Hepatocyte (in vitro differentiated cells): ENCODE measurements around the gene TRIM48. TPM values are rescaled to one million over a fixed set of nuclear protein-coding genes. Genes with fewer than 3 reads are reported as not detected.
"Not testable (repeated sequence)": the region's sequence is repeated elsewhere in the genome, so short reads cannot be mapped to it uniquely, and the experiment has no call there.

ENCODE experiments used
- DNase-seq: peaks from one replicate; pipeline ENCODE4 v3.0.0-alpha.2; 2016; ENCODE audit warnings: low spot score
- H2AFZ ChIP-seq: fragments of 200-600 bp; sonication (generic); 2 replicates; pipeline ENCODE4 v1.6.0; 2016; ENCODE audit warnings: antibody characterized with exemption, mild to moderate bottlenecking
- H3K27ac ChIP-seq: fragments of 200-600 bp; sonication (generic); 2 replicates; pipeline ENCODE4 v1.5.1; 2016; ENCODE audit warnings: mild to moderate bottlenecking
- H3K27me3 ChIP-seq: fragments of 200-600 bp; sonication (generic); 2 replicates; pipeline ENCODE4 v1.6.1; 2016
- H3K36me3 ChIP-seq: fragments of 200-600 bp; sonication (generic); replicated peaks from 2 replicates; pipeline ENCODE4 v1.5.1; 2016; ENCODE audit warnings: low read depth; ENCODE audit not compliant: insufficient read depth
- H3K4me1 ChIP-seq: fragments of 200-600 bp; sonication (generic); 2 replicates; pipeline ENCODE4 v1.5.1; 2016; ENCODE audit warnings: mild to moderate bottlenecking, moderate library complexity; ENCODE audit not compliant: insufficient read depth
- H3K4me2 ChIP-seq: fragments of 200-600 bp; sonication (generic); 2 replicates; pipeline ENCODE4 v1.6.0; 2016
- H3K4me3 ChIP-seq: fragments of 200-600 bp; sonication (generic); 2 replicates; pipeline ENCODE4 v1.5.1; 2016; ENCODE audit warnings: mild to moderate bottlenecking
- H3K79me2 ChIP-seq: fragments of 200-600 bp; sonication (generic); 2 replicates; pipeline ENCODE4 v1.6.0; 2017; ENCODE audit warnings: mild to moderate bottlenecking
- H3K9me2 ChIP-seq: fragments of 200-600 bp; sonication (generic); replicated peaks from 2 replicates; pipeline ENCODE4 v1.6.0; 2017; ENCODE audit warnings: mild to moderate bottlenecking; ENCODE audit not compliant: insufficient read depth
- H3K9me3 ChIP-seq: fragments of 200-600 bp; sonication (generic); 2 replicates; pipeline ENCODE4 v1.5.1; 2016; ENCODE audit warnings: low read depth, mild to moderate bottlenecking
- H4K20me1 ChIP-seq: fragments of 200-600 bp; sonication (generic); 2 replicates; pipeline ENCODE4 v1.6.0; 2016; ENCODE audit warnings: mild to moderate bottlenecking; ENCODE audit not compliant: insufficient read depth, poor library complexity, severe bottlenecking
- EZH2 ChIP-seq: fragments of 200-600 bp; sonication (generic); IDR thresholded peaks from 2 replicates; pipeline ENCODE4 v1.6.1; 2016; ENCODE audit warnings: antibody characterized with exemption, mild to moderate bottlenecking, borderline replicate concordance
- EZH2phosphoT487 ChIP-seq: fragments of 200-600 bp; sonication (generic); IDR thresholded peaks from one replicate; pipeline ENCODE4 v1.6.1; 2018; ENCODE audit warnings: antibody characterized with exemption, mild to moderate bottlenecking, low read depth, moderate library complexity; ENCODE audit not compliant: unreplicated experiment, severe bottlenecking
- WGBS: methylation state at CpG from one replicate; pipeline ENCODE4 v1.1.6; 2016; ENCODE audit warnings: low lambda C conversion rate; ENCODE audit errors: missing lambda C conversion rate; 5-methylcytosine and 5-hydroxymethylcytosine counted together
- polyA plus RNA-seq: library from polyadenylated mRNA; unstranded; fragments of >200 nt; fragmentation: Nextera tagmentation; extraction: Ambion mirVana; gene quantifications from 2 replicates; pipeline ENCODE4 v1.2.1, GENCODE V29; 2016
- small RNA-seq: library from RNA; depleted of rRNA; stranded (forward); fragments of <200 nt; gene quantifications from one replicate; pipeline ENCODE3, GENCODE V24; 2014
- total RNA-seq: library from RNA; depleted of rRNA; stranded (reverse); fragments of >200 nt; gene quantifications from 2 replicates; pipeline ENCODE4 v1.2.3, GENCODE V29; 2014
- TF ChIP-seq, protein P1 (sequence below): fragments of 200-600 bp; sonication (generic); IDR thresholded peaks from 2 replicates; pipeline ENCODE4 v1.5.1; 2016; ENCODE audit warnings: antibody characterized with exemption, mild to moderate bottlenecking; ENCODE audit not compliant: poor library complexity

The TRIM48 gene, protein sequence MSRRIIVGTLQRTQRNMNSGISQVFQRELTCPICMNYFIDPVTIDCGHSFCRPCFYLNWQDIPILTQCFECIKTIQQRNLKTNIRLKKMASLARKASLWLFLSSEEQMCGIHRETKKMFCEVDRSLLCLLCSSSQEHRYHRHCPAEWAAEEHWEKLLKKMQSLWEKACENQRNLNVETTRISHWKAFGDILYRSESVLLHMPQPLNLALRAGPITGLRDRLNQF
- total RNA-seq (not detected in 2 replicates), polyA plus RNA-seq (not detected in 2 replicates)

DNA sequence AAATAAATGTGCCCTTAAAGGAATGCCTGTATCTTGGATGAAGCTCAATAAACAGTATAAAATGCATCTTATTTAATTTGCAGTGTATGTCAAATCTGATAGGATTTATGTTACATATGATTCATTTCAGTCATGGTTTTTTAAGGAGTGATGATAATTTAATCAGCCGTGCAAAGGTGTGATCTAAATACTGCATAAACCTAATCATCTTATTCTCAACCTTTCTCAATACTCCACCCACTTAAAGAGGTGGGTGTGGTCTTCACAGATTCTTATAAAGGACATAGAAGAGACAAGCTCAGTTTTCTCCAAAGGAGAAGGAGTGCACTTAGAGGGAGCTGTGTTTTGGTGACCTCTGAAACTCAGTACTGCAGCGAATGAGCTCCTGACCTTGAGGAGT lies at the start of gene TRIM48:
Gene TRIM48 (plus strand): TSS at position 301 of the 400 bp plus-strand sequence. CDS start 113 bp downstream, outside the sequence.
- DNase-seq, H3K27ac ChIP-seq, H3K4me3 ChIP-seq, H3K79me2 ChIP-seq, H3K4me1 ChIP-seq, H4K20me1 ChIP-seq, H3K36me3 ChIP-seq, H3K27me3 ChIP-seq, H3K4me2 ChIP-seq, H2AFZ ChIP-seq, H3K9me3 ChIP-seq, H3K9me2 ChIP-seq: not testable (repeated sequence)
- WGBS = 44% methylated on average over 2 of the region's 2 CpGs

DNA sequence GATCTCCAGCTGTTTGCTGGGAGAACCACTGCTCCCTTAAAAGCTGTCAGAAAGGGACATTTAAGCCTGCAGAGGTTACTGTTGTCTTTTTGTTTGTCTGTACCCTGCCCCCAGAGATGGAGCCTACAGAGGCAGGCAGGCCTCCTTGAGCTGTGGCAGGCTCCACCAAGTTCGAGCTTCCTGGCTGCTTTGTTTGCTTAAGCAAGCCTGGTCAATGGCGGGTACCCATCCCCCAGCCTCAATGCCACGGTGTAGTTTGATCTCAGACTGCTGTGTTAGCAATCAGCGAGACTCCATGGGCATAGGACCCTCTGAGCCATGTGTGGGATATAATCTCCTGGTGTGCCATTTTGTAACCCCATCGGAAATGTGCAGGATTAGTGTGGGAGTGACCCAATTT lies 23.6 kb upstream of the TRIM48 start:
- not testable (repeated sequence) for H4K20me1 ChIP-seq, H3K4me1 ChIP-seq, H3K27me3 ChIP-seq, H3K9me3 ChIP-seq, H2AFZ ChIP-seq, H3K4me2 ChIP-seq, DNase-seq, H3K79me2 ChIP-seq, H3K9me2 ChIP-seq, H3K4me3 ChIP-seq, H3K36me3 ChIP-seq, H3K27ac ChIP-seq
- 64% methylated on average over 5 of the region's 5 CpGs for WGBS

GRCh38 chr11:55263081-55263480 lies 1.1 kb downstream of the TRIM48 start:
- Histone ChIP-seq H4K20me1 (no peaks in the 10 kb centered on the region), H3K4me2 (no peak overlapping the region), H3K4me3 (no peak overlapping the region), H3K27ac (no peak overlapping the region), H3K9me2 (no peaks in the 10 kb centered on the region), H3K9me3 (peaks cover under 1% of the 10 kb centered on the region), H2AFZ (no peak overlapping the region), H3K27me3 (no peaks in the 10 kb centered on the region), H3K36me3 (no peaks in the 10 kb centered on the region), H3K79me2 (no peaks in the 10 kb centered on the region), H3K4me1 (no peaks in the 10 kb centered on the region)
- TF ChIP-seq EZH2phosphoT487 = no peak
- TF ChIP-seq, protein P1, sequence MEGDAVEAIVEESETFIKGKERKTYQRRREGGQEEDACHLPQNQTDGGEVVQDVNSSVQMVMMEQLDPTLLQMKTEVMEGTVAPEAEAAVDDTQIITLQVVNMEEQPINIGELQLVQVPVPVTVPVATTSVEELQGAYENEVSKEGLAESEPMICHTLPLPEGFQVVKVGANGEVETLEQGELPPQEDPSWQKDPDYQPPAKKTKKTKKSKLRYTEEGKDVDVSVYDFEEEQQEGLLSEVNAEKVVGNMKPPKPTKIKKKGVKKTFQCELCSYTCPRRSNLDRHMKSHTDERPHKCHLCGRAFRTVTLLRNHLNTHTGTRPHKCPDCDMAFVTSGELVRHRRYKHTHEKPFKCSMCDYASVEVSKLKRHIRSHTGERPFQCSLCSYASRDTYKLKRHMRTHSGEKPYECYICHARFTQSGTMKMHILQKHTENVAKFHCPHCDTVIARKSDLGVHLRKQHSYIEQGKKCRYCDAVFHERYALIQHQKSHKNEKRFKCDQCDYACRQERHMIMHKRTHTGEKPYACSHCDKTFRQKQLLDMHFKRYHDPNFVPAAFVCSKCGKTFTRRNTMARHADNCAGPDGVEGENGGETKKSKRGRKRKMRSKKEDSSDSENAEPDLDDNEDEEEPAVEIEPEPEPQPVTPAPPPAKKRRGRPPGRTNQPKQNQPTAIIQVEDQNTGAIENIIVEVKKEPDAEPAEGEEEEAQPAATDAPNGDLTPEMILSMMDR = no peak
- no peak for TF ChIP-seq EZH2
- WGBS = 71% methylated on average over 5 of the region's 5 CpGs
- no peak for DNase-seq

Small RNAs within 50 kb of the gene (small RNA-seq; reads per million reads assigned to genes)
- gene AP005597.4 = not detected

Other genes starting within 250 kb of the TRIM48 start
- not detected in 2 replicates for gene OR4A16, start 81.0 kb downstream of the TRIM48 start, total RNA-seq
- gene OR4A16, start 81.0 kb downstream of the TRIM48 start, polyA plus RNA-seq = not detected in 2 replicates
- not detected in 2 replicates for gene OR4A15, start 105.8 kb downstream of the TRIM48 start, total RNA-seq
- gene OR4A15, start 105.8 kb downstream of the TRIM48 start, polyA plus RNA-seq = not detected in 2 replicates